LNCaP clone FGC (cell line): ENCODE results near the gene CDK5RAP2.

Experiments
- DNase-seq: peaks from one replicate; pipeline ENCODE4 v3.0.0-alpha.2; 2011; ENCODE audit warnings: low read depth
- H3K4me3 ChIP-seq: 2 replicates; pipeline ENCODE4 v1.5.1; 2011; ENCODE audit warnings: mild to moderate bottlenecking, low read depth, low read length, control low read depth
- CTCF ChIP-seq: IDR thresholded peaks from 2 replicates; pipeline ENCODE4 v1.5.1; 2012; ENCODE audit warnings: mild to moderate bottlenecking; ENCODE audit not compliant: control insufficient read depth, insufficient read depth; ENCODE audit errors: extremely low read depth

CDK5RAP2 gene

GRCh38 chr9:120592210-120592609 is 12.2 kb upstream of the CDK5RAP2 start:
- H3K4me3 ChIP-seq, result no peak overlapping the region
- no peak for DNase-seq
- TF ChIP-seq CTCF, result no peak

- no peak for DNase-seq
- no peak for TF ChIP-seq CTCF
- no peak overlapping the region for H3K4me3 ChIP-seq
These were observed 7.4 kb upstream of the CDK5RAP2 start for GRCh38 chr9:120587328-120587727.

GRCh38 chr9:120583958-120584369 is 4.0 kb upstream of the CDK5RAP2 start:
- TF ChIP-seq CTCF, result no peak
- peak; percentile 15 for DNase-seq
- no peak overlapping the region for H3K4me3 ChIP-seq

- no peak for TF ChIP-seq CTCF
- no peak for DNase-seq
- peak overlapping the region; percentile 99 for H3K4me3 ChIP-seq
These were observed 572 bp downstream of the CDK5RAP2 start for GRCh38 chr9:120579139-120580050.

- no peak for DNase-seq
- no peak overlapping the region for H3K4me3 ChIP-seq
- no peak for TF ChIP-seq CTCF
These were observed 5.5 kb downstream of the CDK5RAP2 start for GRCh38 chr9:120574473-120574872.

- no peak overlapping the region for H3K4me3 ChIP-seq
- no peak for TF ChIP-seq CTCF
- no peak for DNase-seq
These were observed 7.5 kb downstream of the CDK5RAP2 start for GRCh38 chr9:120572472-120572871.
